Muscle layer of colon (tissue), 2 donors: ENCODE measurements around the gene CBL.
"Not testable (repeated sequence)": the region's sequence is repeated elsewhere in the genome, so short reads cannot be mapped to it uniquely, and the experiment has no call there.

Experiments
- H3K27ac ChIP-seq: one replicate; pipeline ENCODE4 v1.7.0; 2013; ENCODE audit warnings: low read depth, mild to moderate bottlenecking, low read length, moderate library complexity
- H3K27me3 ChIP-seq, 2 donors: one replicate each; pipeline ENCODE4 v1.7.0; 2013; ENCODE audit warnings: low read length in 2 of 2, mild to moderate bottlenecking in 2 of 2; ENCODE audit not compliant: insufficient read depth in 2 of 2, control insufficient read depth in 1 of 2
- H3K36me3 ChIP-seq: one replicate; pipeline ENCODE4 v1.7.0; 2013; ENCODE audit warnings: mild to moderate bottlenecking, low read length; ENCODE audit not compliant: insufficient read depth
- H3K4me1 ChIP-seq: one replicate; pipeline ENCODE4 v1.7.0; 2013; ENCODE audit warnings: mild to moderate bottlenecking, low read length; ENCODE audit not compliant: insufficient read depth
- H3K4me3 ChIP-seq, 2 donors: one replicate each; pipeline ENCODE4 v1.7.0; 2013; ENCODE audit warnings: low read length in 2 of 2, low read depth in 1 of 2, mild to moderate bottlenecking in 1 of 2, moderate library complexity in 1 of 2
- H3K9ac ChIP-seq: one replicate; pipeline ENCODE4 v1.7.0; 2013; ENCODE audit warnings: low read length
- H3K9me3 ChIP-seq: one replicate; pipeline ENCODE4 v1.7.0; 2013; ENCODE audit warnings: mild to moderate bottlenecking, low read length
- donor health status: abdominal sarcoma.
- donor health status: Adenocarcinoma of cecum.

The CBL gene

DNA sequence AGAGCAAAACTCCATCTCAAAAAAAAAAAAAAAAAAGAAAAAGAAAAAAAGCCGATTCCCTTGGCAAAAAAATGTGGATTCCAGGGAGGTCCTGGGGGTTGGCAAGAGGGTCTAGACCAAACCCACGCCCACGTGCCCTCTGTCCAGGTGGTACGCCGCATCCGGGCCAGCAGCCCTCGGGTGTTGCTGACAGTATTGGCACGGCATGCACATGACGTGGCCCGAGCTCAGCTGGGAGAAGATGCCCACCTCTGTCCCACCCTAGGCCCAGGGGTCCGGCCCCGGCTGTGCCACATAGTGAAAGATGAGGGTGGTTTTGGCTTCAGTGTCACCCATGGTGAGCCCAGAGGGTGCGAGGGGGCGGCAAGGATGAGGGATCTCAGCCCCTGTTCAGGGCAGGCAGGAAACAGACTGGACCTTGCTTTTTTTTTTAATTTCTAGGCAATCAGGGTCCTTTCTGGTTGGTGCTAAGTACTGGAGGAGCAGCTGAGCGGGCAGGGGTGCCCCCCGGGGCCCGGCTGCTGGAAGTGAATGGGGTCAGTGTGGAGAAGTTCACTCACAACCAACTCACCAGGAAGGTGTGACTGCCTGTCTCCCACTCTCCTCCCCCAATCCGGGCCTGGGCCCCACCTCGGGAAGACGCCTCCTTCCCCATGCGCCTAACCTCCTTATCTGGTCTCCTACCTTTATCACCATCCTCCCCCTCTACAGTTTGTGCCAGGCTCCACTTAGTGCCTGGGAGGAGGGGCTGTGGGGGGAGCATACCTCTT lies 18.8 kb upstream of the CBL start:
- Histone ChIP-seq H3K9me3 (no peaks in the 10 kb centered on the region), H3K36me3 (peaks cover 1% of the 10 kb centered on the region), H3K27me3 (no peaks in the 10 kb centered on the region), H3K4me1 (no peaks in the 10 kb centered on the region), H3K4me3 (no peak overlapping the region), H3K27ac (no peak overlapping the region), H3K9ac (no peak overlapping the region)

GRCh38 chr11:119188067-119188466 lies 18.1 kb upstream of the CBL start:
- Histone ChIP-seq H3K27me3 (no peaks in the 10 kb centered on the region), H3K9me3 (no peaks in the 10 kb centered on the region), H3K4me3 (no peak overlapping the region), H3K9ac (no peak overlapping the region), H3K36me3 (no peaks in the 10 kb centered on the region), H3K4me1 (no peaks in the 10 kb centered on the region), H3K27ac (no peak overlapping the region)

GRCh38 chr11:119188887-119189286 lies 17.3 kb upstream of the CBL start:
- H3K27ac ChIP-seq: no peak overlapping the region
- no peak overlapping the region for H3K4me3 ChIP-seq
- H3K36me3 ChIP-seq: no peaks in the 10 kb centered on the region
- H3K9me3 ChIP-seq: no peaks in the 10 kb centered on the region
- no peak overlapping the region for H3K9ac ChIP-seq
- H3K27me3 ChIP-seq: no peaks in the 10 kb centered on the region
- no peaks in the 10 kb centered on the region for H3K4me1 ChIP-seq

GRCh38 chr11:119189393-119189792 lies 16.7 kb upstream of the CBL start:
- H3K36me3 ChIP-seq: no peaks in the 10 kb centered on the region
- H3K4me3 ChIP-seq: no peak overlapping the region
- no peaks in the 10 kb centered on the region for H3K9me3 ChIP-seq
- H3K9ac ChIP-seq: no peak overlapping the region
- H3K4me1 ChIP-seq: no peaks in the 10 kb centered on the region
- no peaks in the 10 kb centered on the region for H3K27me3 ChIP-seq
- no peak overlapping the region for H3K27ac ChIP-seq

- no peak overlapping the region for H3K27ac ChIP-seq
- H3K4me3 ChIP-seq: no peak overlapping the region
- no peaks in the 10 kb centered on the region for H3K4me1 ChIP-seq
- no peaks in the 10 kb centered on the region for H3K9me3 ChIP-seq
- no peaks in the 10 kb centered on the region for H3K27me3 ChIP-seq
- H3K9ac ChIP-seq: no peak overlapping the region
- no peaks in the 10 kb centered on the region for H3K36me3 ChIP-seq
These were observed 15.6 kb upstream of the CBL start for GRCh38 chr11:119190531-119190930.

DNA sequence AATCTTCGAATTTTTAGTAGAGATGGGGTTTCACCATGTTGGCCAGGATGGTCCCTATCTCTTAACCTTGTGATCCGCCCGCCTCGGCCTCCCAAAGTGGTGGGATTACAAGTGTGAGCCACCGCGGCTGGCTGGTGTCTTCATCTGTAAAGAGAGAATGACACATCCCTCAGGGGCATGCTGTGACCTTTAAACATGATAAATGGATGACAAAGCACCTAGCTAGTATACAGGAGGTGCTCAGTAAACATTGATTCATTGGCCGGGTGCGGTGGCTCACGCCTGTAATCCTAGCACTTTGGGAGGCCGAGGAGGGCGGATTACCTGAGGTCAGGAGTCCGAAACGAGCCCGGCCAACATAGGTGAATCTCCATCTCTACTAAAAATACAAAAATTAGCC lies 14.9 kb upstream of the CBL start:
- not testable (repeated sequence) for H3K27ac ChIP-seq, H3K4me1 ChIP-seq, H3K4me3 ChIP-seq, H3K36me3 ChIP-seq, H3K9me3 ChIP-seq, H3K9ac ChIP-seq, H3K27me3 ChIP-seq

- Histone ChIP-seq H3K4me3 (no peak overlapping the region), H3K4me1 (peaks cover 5% of the 10 kb centered on the region), H3K27ac (no peak overlapping the region), H3K9ac (no peak overlapping the region), H3K9me3 (no peaks in the 10 kb centered on the region), H3K36me3 (no peaks in the 10 kb centered on the region), H3K27me3 (no peaks in the 10 kb centered on the region)
These were observed 14.0 kb upstream of the CBL start for GRCh38 chr11:119192111-119192510.

- no peaks in the 10 kb centered on the region for H3K27me3 ChIP-seq
- no peak overlapping the region for H3K9ac ChIP-seq
- H3K9me3 ChIP-seq: no peaks in the 10 kb centered on the region
- H3K4me1 ChIP-seq: peaks cover 6% of the 10 kb centered on the region
- no peak overlapping the region for H3K4me3 ChIP-seq
- no peak overlapping the region for H3K27ac ChIP-seq
- H3K36me3 ChIP-seq: no peaks in the 10 kb centered on the region
These were observed 13.1 kb upstream of the CBL start for GRCh38 chr11:119193001-119193400.

DNA sequence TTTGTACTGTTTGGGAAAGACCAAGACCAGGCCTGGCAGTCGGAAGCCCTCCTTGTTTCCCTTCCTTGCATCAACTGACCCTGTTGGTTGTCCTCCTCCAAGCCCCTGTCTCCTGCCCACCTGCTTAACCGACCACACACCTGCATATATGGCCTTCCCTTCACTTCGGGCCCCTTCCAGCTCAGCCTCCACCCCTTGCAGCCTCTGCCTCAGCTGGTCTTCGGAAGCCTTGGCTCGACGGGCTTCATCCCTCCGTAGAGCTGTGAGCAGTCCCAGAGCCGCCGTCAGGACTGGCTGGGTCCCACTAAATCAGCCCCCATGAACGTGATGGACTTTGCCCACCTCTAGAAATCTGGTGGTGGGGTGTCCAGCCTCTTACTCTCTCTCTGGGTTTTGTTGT lies 12.5 kb upstream of the CBL start:
- Histone ChIP-seq H3K27ac (no peak overlapping the region), H3K9ac (no peak overlapping the region), H3K27me3 (no peaks in the 10 kb centered on the region), H3K36me3 (no peaks in the 10 kb centered on the region), H3K9me3 (no peaks in the 10 kb centered on the region), H3K4me3 (no peak overlapping the region), H3K4me1 (peaks cover 6% of the 10 kb centered on the region)

- Histone ChIP-seq H3K36me3 (no peaks in the 10 kb centered on the region), H3K4me3 (no peak overlapping the region), H3K9ac (no peak overlapping the region), H3K27me3 (no peaks in the 10 kb centered on the region), H3K9me3 (no peaks in the 10 kb centered on the region), H3K4me1 (peaks cover 6% of the 10 kb centered on the region), H3K27ac (no peak overlapping the region)
These were observed 11.2 kb upstream of the CBL start for GRCh38 chr11:119194811-119195440.

DNA sequence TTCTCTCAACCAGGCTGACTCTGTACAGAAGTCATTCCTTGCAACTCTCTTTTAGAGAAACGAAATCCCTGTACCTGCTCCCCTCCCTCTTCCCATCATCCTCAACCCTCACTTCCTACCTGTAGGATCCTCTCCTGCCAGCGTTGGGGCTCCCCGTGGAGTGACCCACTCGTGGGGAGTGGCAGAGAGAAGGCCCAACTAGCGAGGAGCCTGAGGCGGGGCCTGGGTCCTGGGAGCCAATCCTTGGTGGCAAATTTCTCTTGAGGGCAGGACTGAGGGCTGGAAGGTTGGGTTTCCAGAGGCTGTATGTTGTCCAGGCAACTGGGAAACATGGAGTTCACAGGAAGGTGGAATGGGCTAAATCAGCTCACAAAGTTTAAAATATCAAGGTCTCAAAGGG lies 10.5 kb upstream of the CBL start:
- H3K27me3 ChIP-seq: no peaks in the 10 kb centered on the region
- H3K27ac ChIP-seq: no peak overlapping the region
- H3K4me1 ChIP-seq: peaks cover 6% of the 10 kb centered on the region
- no peak overlapping the region for H3K9ac ChIP-seq
- H3K4me3 ChIP-seq: no peak overlapping the region
- H3K9me3 ChIP-seq: no peaks in the 10 kb centered on the region
- no peaks in the 10 kb centered on the region for H3K36me3 ChIP-seq
